Peyer's patch (tissue), 4 donors: ENCODE measurements around the gene GLIS2.

ENCODE experiments used
- CTCF ChIP-seq, 6 experiments: fragments of 450-650 bp in 4 of 6; fragments of 200-600 bp in 2 of 6; sonication (generic) in 1 of 6; IDR thresholded peaks; one replicate each; pipeline ENCODE4 v1.5.1; 2017 to 2019; ENCODE audit warnings: antibody characterized with exemption in 6 of 6, mild to moderate bottlenecking in 3 of 6, moderate library complexity in 1 of 6
- POLR2A ChIP-seq, 2 donors: fragments of 450-650 bp; IDR thresholded peaks; one replicate each; pipeline ENCODE4 v1.5.1; 2017; ENCODE audit warnings: antibody characterized with exemption in 2 of 2, mild to moderate bottlenecking in 2 of 2, moderate library complexity in 2 of 2

- TF ChIP-seq POLR2A (IDR thresholded peaks at IDR 0.05) = no peak
- TF ChIP-seq CTCF (IDR thresholded peaks at IDR 0.05) = no peak
Measured at GRCh38 chr16:4325253-4325758, 9.4 kb downstream of the GLIS2 start.
